Motor neuron (in vitro differentiated cells): ENCODE measurements around the gene ETS2. TPM values are rescaled to one million over a fixed set of nuclear protein-coding genes. Genes with fewer than 3 reads are reported as not detected.

Experiments
- ATAC-seq, 8 experiments: fragments of 200-7000 bp; cut with Tn5 transposase; replicated peaks in 6 of 8; 2 replicates each; pipeline ENCODE4 v1.8.0; 2021; ENCODE audit warnings: mild to moderate bottlenecking in 8 of 8, moderate library complexity in 8 of 8
- H3K27ac ChIP-seq, 2 donors: fragments of 250-450 bp; sonication (Bioruptor Pico); 2 replicates each; pipeline ENCODE4 v1.9.0; 2021; ENCODE audit warnings: antibody characterized with exemption in 2 of 2, mild to moderate bottlenecking in 2 of 2, moderate library complexity in 1 of 2
- H3K4me1 ChIP-seq, 2 donors: fragments of 250-450 bp; sonication (Bioruptor Pico); replicated peaks in 1 of 2; 2 replicates each; pipeline ENCODE4 v1.6.1; 2021; ENCODE audit warnings: antibody characterized with exemption in 2 of 2, mild to moderate bottlenecking in 2 of 2, moderate library complexity in 1 of 2
- H3K4me3 ChIP-seq, 5 donors: fragments of 250-450 bp; sonication (Bioruptor Pico); 2 replicates each; pipeline ENCODE4 v1.9.0; 2021; ENCODE audit warnings: antibody characterized with exemption in 5 of 5, mild to moderate bottlenecking in 5 of 5, moderate library complexity in 4 of 5
- WGBS, 10 experiments: fragments of 450-650 bp; shearing (Covaris generic); methylation state at CpG; one replicate each; pipeline ENCODE4 v1.0.0; 2022; 5-methylcytosine and 5-hydroxymethylcytosine counted together
- in situ Hi-C, 9 experiments: fragments of 400-800 bp; cut with MboI; loops; one replicate each; pipeline ENCODE4 v1.15.0; 2021; ENCODE audit warnings: low sequenced_read_pairs in 9 of 9, low pct_unique_long_range_greater_than_20kb in 2 of 9; ENCODE audit not compliant: unreplicated experiment in 9 of 9
- total RNA-seq, 8 experiments: library from RNA; unstranded; fragments of 300-600 nt; gene quantifications; 2 replicates each; pipeline versions ENCODE4 v1.2.3 to v1.2.4, GENCODE V29; 2022

Gene ETS2
- total RNA-seq, 8 experiments from 2014 or later = 6.4 to 44.1 (median 9.2) TPM

DNA sequence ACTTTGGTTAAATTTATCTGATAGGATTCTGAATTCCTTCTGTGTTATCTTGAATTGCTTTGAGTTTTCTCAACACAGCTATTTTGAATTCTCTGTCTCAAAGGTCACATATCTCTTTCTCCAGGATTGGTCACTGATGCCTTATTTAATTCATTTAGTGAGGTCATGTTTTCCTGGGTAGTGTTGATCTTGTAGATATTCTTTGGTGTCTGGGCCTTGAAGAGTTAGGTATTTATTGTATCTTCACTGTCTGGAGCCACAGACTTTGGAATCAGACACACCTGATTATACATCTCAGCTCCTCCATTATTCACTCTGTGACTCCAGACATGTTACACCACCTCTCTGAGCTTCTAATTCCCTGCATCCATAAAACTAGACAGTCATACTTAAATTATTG, 34.2 kb upstream of the ETS2 start:
- in situ Hi-C loops = no loop called here
- no peak for ATAC-seq
- H3K4me3 ChIP-seq = no peak overlapping the region
- no peak overlapping the region for H3K27ac ChIP-seq
- no peaks in the 10 kb centered on the region for H3K4me1 ChIP-seq

DNA sequence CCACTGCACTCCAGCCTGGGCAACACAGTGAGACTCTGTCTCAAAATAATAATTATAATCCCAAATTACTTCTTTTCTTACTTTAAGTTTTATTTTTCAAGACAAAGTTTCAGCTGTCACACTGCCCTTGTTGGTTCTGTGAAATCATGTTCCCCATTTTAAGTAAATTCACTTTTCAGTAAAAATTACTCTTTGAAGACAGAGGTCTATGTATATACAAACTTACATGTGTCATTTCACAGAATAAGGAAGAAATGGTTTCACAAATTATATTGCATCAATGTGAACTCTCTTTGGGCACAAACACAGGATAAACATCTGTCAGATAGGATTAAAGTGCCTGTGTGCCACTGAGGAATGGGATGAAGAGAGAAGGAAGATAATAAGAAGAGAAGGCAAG, 33.1 kb upstream of the ETS2 start:
- Histone ChIP-seq H3K4me1 (no peaks in the 10 kb centered on the region), H3K27ac (no peak overlapping the region), H3K4me3 (no peak overlapping the region)
- ATAC-seq = no peak
- in situ Hi-C loops = no loop called here

DNA sequence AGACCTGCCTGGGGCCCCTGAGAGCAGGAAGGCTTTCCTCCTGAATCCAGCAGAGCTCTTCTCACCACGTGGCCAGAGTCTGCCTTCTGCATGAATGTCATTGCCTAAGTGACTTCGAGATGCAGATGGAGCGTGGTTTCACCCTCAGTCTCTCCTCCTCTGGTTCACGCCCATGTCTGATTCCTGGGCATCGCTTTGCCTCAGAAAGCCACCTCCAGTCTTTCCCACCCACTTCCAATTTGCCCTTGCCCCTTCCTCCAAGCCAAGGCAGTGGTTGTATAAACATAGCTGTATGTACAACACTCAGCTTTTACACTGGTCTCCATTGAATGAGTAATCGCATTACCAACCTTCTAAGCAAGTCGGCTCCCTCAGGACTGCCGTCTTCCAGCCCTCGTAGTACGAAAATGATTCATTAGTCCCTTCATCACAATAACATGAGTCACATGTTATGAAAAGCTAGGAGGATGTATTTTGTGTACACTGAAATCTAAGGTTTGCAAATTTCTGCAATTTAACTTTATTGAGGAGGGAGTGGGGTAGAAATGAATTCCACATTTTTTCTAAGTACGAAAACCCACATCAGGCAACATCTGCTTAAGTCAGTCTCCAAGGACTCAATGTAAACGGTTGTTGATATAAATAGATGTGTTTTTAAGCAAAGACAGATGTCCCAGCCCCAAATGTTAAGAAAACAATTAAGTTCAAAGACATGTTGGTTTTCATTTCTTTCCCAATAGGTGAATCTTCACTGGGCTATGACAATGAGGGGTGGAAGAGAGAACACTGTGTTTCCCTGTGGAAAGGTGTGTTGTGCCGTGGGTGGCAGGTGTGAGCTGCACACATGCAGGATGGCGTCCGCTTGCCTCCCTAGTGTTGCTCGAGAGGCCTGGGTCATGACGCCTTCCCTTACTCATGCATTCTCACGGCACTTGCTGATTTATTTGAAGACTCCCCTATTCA, 32.3 kb upstream of the ETS2 start:
- WGBS, 10 experiments = 5 to 88% (median 63%) methylated on average over 1 to 18 of the region's 18 CpGs
- Histone ChIP-seq H3K27ac (no peak overlapping the region), H3K4me1 (no peaks in the 10 kb centered on the region), H3K4me3 (no peak overlapping the region)
- in situ Hi-C loops = no loop called here
- peak; percentile 81 to 95 (median 92) for ATAC-seq

DNA sequence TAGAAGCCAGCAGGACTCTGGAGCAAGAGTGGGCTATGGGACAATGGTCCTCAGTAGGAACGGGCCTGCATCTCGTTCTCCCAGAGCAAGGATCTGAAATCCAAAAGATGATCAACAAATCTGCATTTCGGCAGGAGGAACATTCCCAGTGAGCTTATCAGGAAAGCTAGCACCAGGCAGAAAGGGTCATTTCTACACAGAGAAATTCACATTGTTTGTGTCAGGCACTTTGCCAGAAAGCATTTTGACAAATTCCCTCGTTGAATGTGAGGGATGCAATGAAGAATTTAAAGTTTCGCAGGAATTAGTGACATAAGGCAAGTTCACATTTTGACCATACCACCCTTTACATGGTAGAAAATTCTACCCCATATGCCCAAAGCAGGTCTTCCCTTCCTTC, 31.6 kb upstream of the ETS2 start:
- Histone ChIP-seq H3K4me1 (no peaks in the 10 kb centered on the region), H3K4me3 (no peak overlapping the region), H3K27ac (no peak overlapping the region)
- 70 to 100% (median 93%) methylated on average over 1 to 5 of the region's 5 CpGs; no CpG with 5 or more reads in 2 of the 10 experiments for WGBS, 10 experiments
- in situ Hi-C loops = no loop called here
- ATAC-seq = no peak

DNA sequence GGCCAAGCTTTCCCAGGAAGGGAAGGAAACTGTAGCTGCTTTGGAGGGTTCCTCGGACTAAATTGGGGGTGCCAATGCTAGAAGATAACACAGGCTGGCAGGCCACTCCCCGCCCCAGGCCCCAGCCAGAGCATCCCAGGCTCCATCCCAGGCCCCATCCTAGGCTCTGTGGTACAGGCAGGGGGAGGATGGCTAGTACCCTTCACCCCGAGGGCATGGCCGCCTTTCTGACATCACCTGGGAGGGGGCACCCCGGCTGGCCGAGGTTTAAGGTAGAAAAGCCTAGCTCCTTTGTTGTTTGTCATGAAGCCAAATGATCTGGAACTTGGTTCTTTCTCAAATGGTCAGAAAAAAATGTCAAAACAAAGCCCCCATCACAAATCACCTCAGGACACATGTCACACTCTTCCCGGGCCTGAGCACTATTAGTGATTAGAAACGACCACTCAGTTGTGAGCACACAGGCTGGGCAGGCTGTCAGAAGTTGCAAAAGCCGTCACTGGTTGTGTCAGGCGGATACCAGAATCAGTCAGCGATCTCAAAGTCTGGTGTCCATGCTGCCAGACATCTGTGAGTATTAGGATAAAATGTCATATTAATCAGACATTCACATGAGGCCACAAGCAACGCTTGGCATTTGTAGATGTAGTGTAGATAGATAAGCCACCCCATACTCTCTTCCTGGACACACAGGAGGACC, 31.0 kb upstream of the ETS2 start:
- 14 to 100% (median 80%) methylated on average over 1 to 6 of the region's 12 CpGs; no CpG with 5 or more reads in 3 of the 10 experiments for WGBS, 10 experiments
- ATAC-seq = no peak
- Histone ChIP-seq H3K4me1 (no peaks in the 10 kb centered on the region), H3K4me3 (no peak overlapping the region), H3K27ac (no peak overlapping the region)
- in situ Hi-C loops = no loop called here

DNA sequence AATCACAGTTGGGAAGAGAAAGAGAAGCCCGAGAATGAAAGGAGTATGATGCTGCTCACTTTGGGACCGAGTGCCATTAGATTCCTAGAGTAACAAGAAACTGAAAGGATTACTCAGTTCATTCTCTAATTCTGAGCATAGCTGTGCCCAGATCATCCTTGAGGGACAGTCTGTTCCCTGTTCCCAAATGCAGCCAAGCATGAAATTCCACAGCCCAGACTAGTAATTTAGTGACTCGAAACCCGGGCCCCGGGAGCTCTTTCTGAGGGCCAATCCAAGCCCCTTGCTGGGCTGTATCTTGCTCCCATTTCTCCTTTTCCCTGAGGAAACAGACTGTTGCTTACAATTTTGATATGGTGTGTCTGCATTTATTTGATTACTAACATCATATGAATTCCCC, 30.0 kb upstream of the ETS2 start:
- WGBS, 10 experiments = 0 to 100% (median 72%) methylated on average over 2 to 5 of the region's 5 CpGs; no CpG with 5 or more reads in 1 of the 10 experiments
- Histone ChIP-seq H3K4me1 (no peaks in the 10 kb centered on the region), H3K27ac (no peak overlapping the region), H3K4me3 (no peak overlapping the region)
- ATAC-seq = no peak
- in situ Hi-C loops = no loop called here

DNA sequence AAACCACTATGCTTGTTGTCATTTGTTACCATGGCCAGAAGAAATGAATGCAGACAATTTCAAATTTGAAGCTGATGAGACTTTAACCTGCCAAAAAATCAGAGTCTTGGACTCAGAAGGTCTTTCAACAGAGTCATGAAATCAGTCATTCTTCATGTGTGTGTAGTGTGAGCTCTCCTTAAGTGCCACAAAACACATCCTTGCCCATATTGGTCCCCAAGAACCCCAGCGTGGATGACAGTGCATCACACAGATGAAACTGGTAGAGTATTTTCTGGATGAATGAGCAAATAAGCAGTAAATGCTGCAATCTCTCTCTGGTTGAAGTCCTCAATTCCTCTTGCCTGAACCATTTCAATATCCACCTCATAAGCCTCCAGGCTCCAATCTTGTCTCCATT, 28.7 kb upstream of the ETS2 start:
- H3K27ac ChIP-seq = no peak overlapping the region
- no peaks in the 10 kb centered on the region for H3K4me1 ChIP-seq
- WGBS, 10 experiments = 0 to 100% (median 83%) methylated on average over 1 of the region's 1 CpG; no CpG with 5 or more reads in 5 of the 10 experiments
- in situ Hi-C loops = no loop called here
- H3K4me3 ChIP-seq = no peak overlapping the region
- ATAC-seq = no peak

DNA sequence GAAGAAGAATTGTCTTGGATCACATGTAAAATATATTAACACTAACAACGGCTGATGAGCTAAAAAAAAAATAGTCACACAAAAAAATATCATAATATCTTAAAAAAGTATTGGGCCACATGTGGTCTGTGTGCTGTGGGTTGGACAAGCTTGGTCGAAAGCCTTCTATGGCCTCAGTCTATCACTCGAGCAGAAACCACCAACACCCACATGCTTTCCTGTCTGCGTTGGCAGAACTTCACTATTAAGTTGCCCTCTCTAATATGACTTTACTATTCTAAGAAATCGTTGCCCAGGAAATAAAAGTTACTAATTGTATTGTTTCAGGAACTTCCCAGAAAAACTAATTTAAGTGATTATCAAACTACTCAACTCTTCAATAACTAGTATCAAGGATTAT, 28.2 kb upstream of the ETS2 start:
- in situ Hi-C loops = no loop called here
- Histone ChIP-seq H3K4me3 (no peak overlapping the region), H3K4me1 (no peaks in the 10 kb centered on the region), H3K27ac (no peak overlapping the region)
- ATAC-seq = no peak
- 38 to 80% (median 57%) methylated on average over 1 to 5 of the region's 5 CpGs; no CpG with 5 or more reads in 1 of the 10 experiments for WGBS, 10 experiments

DNA sequence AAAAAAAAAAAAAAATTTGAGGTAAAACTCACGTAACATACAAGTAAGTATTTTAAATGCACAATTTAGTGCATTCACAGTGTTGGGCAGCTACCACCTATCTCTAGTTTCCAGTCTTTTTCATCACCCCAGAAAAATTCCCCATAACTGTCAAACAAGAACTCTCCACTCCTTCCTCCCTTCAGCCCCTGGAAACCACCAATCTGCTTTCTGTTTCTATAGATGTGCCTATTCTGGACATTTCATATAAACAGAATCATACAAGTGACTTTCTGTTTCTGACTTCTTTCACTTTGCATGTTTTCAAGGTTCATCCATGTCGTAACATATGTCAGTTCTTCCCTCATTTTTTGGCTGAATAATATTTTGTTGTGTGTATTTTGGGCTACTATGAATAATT, 24.9 kb upstream of the ETS2 start:
- 64 to 100% (median 83%) methylated on average over 1 to 2 of the region's 2 CpGs; no CpG with 5 or more reads in 1 of the 10 experiments for WGBS, 10 experiments
- ATAC-seq = no peak
- Histone ChIP-seq H3K27ac (no peak overlapping the region), H3K4me3 (no peak overlapping the region), H3K4me1 (no peaks in the 10 kb centered on the region)
- in situ Hi-C loops = no loop called here

DNA sequence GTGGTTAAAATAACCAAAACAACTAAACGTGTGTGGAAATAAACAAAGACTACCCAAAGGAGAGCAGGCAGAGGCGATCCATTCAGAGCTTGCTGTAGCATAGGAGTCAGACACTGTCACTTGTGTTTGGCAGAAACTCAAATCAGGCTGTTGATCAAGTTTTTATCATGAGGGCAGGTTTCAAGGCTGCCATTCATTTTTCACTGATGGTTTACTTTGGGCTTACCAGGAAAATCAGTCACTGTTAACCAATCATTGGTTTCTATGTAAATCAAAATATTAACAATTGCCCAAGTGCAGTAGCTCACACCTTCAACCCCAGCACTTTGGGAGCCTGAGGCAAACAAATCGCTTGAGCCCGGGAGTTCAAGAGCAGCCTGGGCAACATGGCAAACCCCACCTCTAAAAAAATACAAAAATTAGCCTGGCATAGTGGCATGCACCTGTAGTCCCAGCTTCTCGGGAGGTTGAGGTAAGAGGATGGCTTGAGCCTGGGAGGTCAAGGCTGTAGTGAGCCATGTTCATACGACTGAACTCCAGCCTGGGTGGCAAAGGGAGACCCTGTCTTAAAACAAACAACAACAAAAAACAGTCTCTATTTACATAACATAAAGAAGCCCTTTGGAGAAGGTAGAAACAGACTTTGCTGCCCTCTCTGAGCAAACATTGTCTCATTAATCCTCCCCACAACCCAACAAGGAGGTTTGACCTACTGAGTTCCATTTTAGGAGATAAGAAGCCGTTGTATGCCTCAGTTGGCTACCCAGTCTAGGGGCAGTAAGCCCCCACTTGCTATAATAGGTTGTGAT, 21.1 kb upstream of the ETS2 start:
- Histone ChIP-seq H3K27ac (no peak overlapping the region), H3K4me1 (no peaks in the 10 kb centered on the region), H3K4me3 (no peak overlapping the region)
- no peak for ATAC-seq
- in situ Hi-C loops = no loop called here
- WGBS, 10 experiments = 44 to 100% (median 82%) methylated on average over 1 to 7 of the region's 7 CpGs; no CpG with 5 or more reads in 2 of the 10 experiments

DNA sequence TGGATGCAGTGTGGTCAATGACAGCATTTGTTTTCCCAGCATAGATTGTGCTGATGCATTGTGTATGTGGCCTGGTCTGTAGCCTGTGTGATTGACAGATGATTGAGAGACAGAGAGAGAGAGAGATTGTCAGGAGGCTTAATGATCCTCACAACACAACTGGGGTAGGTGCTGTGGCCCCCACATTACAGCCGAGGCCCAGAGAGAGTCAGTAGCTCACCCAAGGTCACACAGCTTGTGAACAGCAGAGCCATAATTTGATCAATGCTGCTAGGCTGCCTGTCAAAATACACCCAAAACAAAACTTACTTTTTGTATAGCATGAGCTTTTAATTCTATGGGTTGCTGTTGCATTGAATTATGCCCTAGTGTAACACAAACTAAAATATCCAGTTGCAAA, 20.2 kb upstream of the ETS2 start:
- no peak for ATAC-seq

DNA sequence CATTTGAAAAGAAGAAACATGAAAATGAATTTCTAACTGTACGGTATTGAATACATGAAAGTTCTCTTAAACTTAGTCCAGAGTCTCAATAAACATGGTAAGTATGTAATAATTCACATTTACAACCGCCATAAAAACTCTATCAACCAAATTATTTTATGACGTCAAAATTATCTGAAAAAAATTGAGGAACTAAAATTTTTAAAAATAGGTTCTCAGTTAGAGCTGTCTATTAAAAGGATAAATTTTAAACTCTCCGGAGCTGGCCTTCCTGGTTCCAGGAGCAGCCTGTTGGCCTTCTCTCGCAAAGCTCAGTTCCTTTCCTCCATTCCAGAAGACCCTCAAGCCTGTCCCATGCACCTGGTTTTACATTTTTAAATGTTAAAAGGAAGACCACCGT, 18.7 kb upstream of the ETS2 start:
- Histone ChIP-seq H3K27ac (no peak overlapping the region), H3K4me3 (no peak overlapping the region), H3K4me1 (no peaks in the 10 kb centered on the region)
- in situ Hi-C loops = no loop called here
- ATAC-seq = no peak
- whole genome bisulfite sequencing, 10 experiments = 20 to 74% (median 60%) methylated on average over 1 to 6 of the region's 6 CpGs

More for the DNA sequence above, 20.2 kb upstream of the ETS2 start:
- no peak overlapping the region for H3K4me3 ChIP-seq
- in situ Hi-C loops = no loop called here
- no peak overlapping the region for H3K27ac ChIP-seq
- WGBS, 10 experiments = 91 to 100% (median 100%) methylated on average over 1 of the region's 1 CpG; no CpG with 5 or more reads in 6 of the 10 experiments
- H3K4me1 ChIP-seq = no peaks in the 10 kb centered on the region
